Activated CD4-positive, CD25-positive, alpha-beta regulatory T cell treated with anti-CD3 and anti-CD28 coated beads, Interleukin-2, amount 50 U/mL, for 24 hours (primary cell): Measurements from ENCODE around the gene RAB34.
"Not testable (repeated sequence)": the region's sequence is repeated elsewhere in the genome, so short reads cannot be mapped to it uniquely, and the experiment has no call there.

Source experiments
- ATAC-seq, 2 donors: fragments of 150-1000 bp; cut with Tn5 transposase; one replicate each; pipeline ENCODE4 v1.10.0; 2021; ENCODE audit warnings: mild to moderate bottlenecking in 1 of 2, moderate library complexity in 1 of 2

The RAB34 gene

DNA sequence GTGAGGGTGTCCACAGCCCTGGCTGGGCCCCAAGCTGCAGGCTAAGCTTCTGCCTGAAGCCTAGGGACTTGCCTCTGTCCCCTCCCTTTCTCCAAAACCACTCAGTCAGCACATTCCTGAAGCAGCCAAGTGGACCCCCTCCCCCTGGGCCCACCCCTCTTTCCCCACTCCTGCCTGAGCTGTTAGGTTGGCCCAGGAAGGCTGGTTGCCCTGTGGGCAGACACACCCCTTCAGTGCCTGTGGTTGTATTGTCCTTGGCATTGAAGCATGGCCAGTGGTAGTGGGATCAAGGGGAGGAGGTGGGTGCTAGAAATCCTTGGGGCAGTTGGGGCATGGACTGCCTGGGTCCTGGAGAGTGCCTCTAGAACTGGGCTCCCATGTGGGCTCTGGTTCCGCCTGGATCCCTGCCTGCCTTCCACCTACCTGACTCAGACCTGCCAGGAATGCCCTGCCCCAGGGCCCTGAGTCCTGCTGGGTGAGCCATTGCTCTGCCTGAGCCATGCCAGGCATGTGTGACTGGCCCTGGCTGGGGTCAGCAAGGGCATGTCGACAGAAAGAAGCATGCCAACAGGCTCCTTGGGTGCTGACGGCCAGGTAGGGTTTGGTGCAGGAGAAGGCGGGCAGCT is 28.2 kb upstream of the RAB34 start:
- no peak for ATAC-seq

- ATAC-seq, result no peak
Measured at GRCh38 chr17:28744972-28745785, 27.5 kb upstream of the RAB34 start.

GRCh38 chr17:28744104-28744971 is 26.7 kb upstream of the RAB34 start:
- ATAC-seq, result peak; percentile 27 to 28

GRCh38 chr17:28743243-28744103 is 25.8 kb upstream of the RAB34 start, which contains the start of gene TRAF4:
TSS of gene TRAF4 (plus strand) at chr17:28744011. CDS start at chr17:28744113, 102 bp downstream.
- peak; percentile 90 to 91 for ATAC-seq

DNA sequence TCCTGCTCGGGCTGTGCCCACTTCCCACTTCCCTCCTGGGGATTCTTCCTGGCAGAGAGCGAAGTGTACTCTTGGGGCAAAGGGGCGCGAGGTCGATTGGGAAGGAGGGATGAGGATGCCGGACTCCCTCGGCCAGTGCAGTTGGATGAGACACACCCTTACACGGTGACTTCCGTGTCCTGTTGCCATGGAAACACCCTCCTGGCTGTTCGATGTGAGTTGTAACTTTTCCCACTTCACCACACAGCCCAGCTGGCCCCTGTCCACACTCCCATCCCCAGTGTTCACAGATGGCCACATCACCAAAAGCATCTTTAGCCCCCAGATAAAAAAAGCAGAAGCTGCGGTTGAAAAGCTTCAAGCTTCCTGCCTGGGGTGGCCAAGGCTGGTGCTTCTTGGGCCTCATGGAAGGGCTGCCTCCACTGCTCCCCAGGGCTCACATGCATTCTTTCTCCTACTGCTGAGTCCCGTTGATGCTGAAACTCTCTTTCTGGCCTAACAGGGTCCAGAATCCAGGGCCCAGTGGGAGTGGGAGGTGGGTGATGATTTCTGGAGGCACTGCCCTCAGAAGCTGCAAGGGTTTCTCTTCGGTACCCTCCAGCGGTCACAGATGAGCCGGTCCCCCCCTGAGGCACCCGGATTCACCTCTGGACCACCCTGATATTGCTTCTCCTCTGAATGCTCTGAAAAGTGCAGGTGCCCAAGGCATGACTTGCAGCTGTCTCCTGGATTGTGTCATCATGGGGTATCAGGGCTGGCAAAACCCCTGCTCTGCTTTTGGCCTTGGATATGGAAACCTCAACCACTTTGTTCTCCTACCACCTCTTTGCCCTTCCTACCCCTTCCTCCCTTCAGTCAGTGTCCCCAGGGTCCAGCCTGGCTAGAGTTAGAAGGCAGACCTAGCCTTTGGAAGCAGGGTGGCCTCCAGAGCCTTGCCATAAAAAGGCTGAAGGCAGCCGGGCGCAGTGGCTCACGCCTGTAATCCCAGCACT is 24.0 kb upstream of the RAB34 start:
- no peak for ATAC-seq

GRCh38 chr17:28740406-28741357 is 23.0 kb upstream of the RAB34 start:
- ATAC-seq, result no peak

- peak; percentile 60 to 66 for ATAC-seq
Measured at GRCh38 chr17:28738680-28739384, 21.2 kb upstream of the RAB34 start.

DNA sequence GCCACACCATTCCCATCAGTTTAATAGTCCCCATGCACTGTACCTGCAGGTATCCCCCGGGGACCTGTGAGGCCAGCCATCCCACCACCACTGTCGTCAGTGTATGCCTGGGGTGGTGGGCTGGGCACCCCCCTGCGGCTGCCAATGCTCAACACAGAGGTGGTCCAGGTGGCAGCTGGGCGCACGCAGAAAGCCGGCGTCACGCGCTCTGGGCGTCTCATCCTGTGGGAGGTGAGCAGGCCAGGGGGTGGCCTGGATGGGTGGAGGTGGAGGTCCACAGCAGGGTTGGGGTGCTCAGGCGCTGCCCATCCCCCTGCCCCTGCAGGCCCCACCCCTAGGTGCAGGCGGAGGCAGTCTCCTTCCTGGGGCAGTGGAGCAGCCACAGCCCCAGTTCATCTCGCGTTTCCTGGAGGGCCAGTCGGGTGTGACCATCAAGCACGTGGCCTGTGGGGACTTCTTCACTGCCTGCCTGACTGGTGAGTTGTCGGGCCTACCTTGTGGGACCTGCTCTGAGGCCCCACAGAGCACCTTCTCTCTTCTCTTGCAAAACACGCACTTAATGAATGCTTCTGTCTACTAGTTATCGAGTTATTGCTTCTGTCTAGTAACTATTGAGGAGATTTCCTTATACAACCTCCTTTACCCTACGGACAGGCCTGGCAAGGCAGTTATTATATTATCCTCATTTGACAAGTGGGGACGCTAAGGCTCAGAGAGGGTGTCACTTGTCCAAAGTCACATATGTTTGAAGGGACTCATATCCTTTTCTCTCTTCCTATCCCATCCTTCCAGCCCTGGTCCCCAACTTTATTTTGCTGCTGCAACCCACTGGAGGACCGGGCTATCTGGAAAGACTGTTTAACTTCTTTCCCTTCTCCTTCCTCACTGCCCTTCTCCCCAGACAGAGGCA is 20.4 kb upstream of the RAB34 start:
- ATAC-seq, result peak in 1 of 2 donors; percentile 14

GRCh38 chr17:28737316-28737715 is 19.6 kb upstream of the RAB34 start:
- ATAC-seq, result no peak

GRCh38 chr17:28735913-28736769 is 18.5 kb upstream of the RAB34 start:
- ATAC-seq, result not testable (repeated sequence)

DNA sequence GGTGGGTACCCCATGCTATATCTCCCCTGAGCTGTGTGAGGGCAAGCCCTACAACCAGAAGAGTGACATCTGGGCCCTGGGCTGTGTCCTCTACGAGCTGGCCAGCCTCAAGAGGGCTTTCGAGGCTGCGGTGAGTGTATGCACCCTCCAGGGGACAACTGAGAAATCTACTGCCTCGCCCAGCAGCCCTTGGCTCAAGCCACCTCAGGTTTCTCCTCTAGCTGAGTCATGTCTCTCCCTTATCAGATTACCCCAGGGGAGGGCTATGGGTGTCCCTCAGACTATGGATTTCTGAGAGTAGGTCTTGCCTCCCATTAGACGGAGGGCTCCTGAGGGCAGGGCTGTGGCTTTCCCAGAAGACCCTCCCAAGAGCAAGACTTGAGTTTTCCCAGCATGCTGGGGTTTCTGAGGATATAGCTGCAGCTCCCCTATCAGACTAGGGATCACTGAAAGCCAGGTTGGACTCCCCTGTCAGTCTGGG is 17.6 kb upstream of the RAB34 start:
- ATAC-seq, result no peak

DNA sequence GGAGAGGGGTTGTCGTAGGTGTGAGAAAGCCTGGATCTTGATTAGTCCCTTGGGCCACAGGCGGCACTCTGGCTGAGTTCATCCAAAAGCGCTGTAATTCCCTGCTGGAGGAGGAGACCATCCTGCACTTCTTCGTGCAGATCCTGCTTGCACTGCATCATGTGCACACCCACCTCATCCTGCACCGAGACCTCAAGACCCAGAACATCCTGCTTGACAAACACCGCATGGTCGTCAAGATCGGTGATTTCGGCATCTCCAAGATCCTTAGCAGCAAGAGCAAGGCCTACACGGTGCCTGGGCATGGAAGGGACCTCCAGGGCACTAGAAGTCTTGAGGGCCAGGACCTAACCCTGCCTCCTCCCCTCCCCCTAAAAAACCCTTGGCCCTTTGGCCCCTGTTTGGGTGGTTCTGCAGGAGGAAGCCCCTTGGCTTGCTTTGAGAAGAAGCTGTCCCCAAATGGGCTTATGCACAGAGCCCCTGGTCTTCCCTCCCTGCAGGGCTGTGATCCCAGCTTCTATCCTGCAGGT is 17.1 kb upstream of the RAB34 start:
- no peak for ATAC-seq

DNA sequence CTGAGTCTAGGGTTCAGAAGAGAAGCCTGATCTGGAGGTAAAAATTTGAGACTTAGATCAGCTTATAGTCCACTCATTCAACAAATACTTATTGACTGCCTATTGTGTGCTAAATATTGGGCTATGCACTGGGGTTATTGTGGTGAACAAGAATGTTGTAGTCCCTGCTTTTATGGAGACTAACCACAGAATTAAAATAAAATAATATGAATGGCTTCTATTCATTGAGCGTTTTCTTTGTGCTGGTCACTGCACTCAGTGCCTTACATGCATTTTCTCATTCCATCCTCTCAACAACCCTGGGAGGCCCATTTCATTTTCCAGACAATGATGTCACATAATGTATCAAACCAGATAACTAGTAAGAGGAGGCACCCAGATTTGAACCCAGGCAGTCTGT is 15.7 kb upstream of the RAB34 start:
- ATAC-seq, result no peak

DNA sequence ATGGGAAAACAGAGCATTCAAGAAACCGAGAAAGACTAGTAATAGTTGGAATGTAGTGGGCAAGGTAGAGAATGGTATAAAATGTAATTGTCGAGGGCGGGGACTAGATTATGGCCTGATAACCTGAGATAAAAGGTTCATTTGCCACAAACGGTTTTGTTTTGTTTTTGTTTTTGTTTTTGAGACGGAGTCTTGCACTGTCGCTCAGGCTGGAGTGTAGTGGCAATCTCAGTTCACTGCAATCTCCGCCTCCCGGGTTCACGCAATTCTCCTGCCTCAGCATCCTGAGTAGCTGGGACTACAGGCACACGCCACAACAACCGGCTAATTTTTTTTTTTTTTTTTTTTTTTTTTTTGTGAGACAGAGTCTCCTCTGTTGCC is 12.3 kb upstream of the RAB34 start:
- ATAC-seq, result no peak

DNA sequence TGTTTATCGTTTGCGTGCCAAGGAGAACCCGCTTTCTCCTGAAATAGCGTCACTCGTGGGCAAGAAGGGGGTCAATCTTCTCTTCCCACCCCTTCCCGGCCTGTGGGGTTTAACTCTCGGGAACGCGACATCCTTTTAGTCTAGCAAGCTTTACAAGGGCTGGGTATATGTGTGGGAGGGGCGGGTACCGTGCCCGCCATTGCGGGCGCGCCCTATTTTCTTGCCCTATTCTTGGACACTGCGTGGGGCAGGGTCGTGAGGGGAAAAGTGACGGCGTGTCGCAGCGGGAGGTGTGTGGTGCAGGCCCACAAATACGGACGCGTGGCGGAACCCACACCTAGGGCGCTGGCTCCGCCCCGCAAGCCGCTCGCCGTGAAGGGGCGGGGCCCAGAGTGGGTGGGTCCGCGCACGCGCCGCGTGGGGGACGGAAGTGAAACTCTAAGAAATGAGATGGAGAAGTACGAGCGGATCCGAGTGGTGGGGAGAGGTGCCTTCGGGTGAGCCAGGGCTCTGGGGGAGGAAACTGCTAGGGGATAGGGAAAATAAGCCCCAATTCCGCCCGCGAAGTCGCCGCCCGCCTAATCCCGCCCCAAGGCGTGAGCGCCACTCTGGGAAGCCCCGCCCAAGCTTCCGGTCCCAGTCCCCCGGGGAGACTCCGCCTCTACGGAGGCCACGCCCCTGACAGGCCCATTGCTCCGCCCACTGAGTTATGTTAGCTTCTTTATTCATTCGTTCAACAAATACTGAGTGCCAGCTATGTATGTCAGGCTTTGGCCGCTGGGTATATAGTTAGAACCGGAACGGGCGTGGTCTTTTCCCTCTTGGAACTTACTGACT is 10.9 kb upstream of the RAB34 start, which contains the start of gene NEK8:
TSS of gene NEK8 (plus strand) at position 425 of the 837 bp plus-strand sequence. CDS start at position 451, 26 bp downstream.
- peak; percentile 39 to 41 for ATAC-seq
